Inflammatory macrophage treated with lipopolysaccharide for 1 hour (primary cell): ENCODE data around the gene TET3.
A peak's percentile ranks its signal among the peaks of the same experiment; 100 is the strongest.

Experiments used
- DNase-seq, 2 donors: peaks; one replicate each; pipeline ENCODE4 v3.0.0-alpha.2; 2020 to 2022

Gene TET3

GRCh38 chr2:74007711-74008110 lies 23.0 kb downstream of the TET3 start:
- no peak for DNase-seq

GRCh38 chr2:74008761-74009395 lies 24.2 kb downstream of the TET3 start:
- DNase-seq: no peak

- no peak for DNase-seq
These were observed 24.9 kb downstream of the TET3 start for GRCh38 chr2:74009577-74009976.

GRCh38 chr2:74010087-74010541 lies 25.4 kb downstream of the TET3 start:
- no peak for DNase-seq

GRCh38 chr2:74011246-74011645 lies 26.5 kb downstream of the TET3 start:
- no peak for DNase-seq

- DNase-seq: no peak
These were observed 30.1 kb downstream of the TET3 start for GRCh38 chr2:74014813-74015212.

- no peak for DNase-seq
These were observed 32.5 kb downstream of the TET3 start for GRCh38 chr2:74017223-74017622.

GRCh38 chr2:74019516-74019915 lies 34.8 kb downstream of the TET3 start:
- DNase-seq: no peak

GRCh38 chr2:74020702-74021406 lies 36.1 kb downstream of the TET3 start:
- peak; percentile 88 to 97 for DNase-seq

- DNase-seq: no peak
These were observed 36.7 kb downstream of the TET3 start for GRCh38 chr2:74021407-74021755.

GRCh38 chr2:74024216-74024615 lies 39.5 kb downstream of the TET3 start:
- DNase-seq: no peak

GRCh38 chr2:74025971-74026612 lies 41.4 kb downstream of the TET3 start:
- peak in 1 of 2 donors; percentile 37 for DNase-seq

GRCh38 chr2:74026687-74027241 lies 42.1 kb downstream of the TET3 start:
- peak; percentile 38 to 71 for DNase-seq

GRCh38 chr2:74027496-74027895 lies 42.8 kb downstream of the TET3 start:
- no peak for DNase-seq

- no peak for DNase-seq
These were observed 43.6 kb downstream of the TET3 start for GRCh38 chr2:74028290-74028689.

GRCh38 chr2:74028741-74029140 lies 44.0 kb downstream of the TET3 start:
- no peak for DNase-seq

- DNase-seq: no peak
These were observed 45.1 kb downstream of the TET3 start for GRCh38 chr2:74029714-74030397.

GRCh38 chr2:74031221-74031620 lies 46.5 kb downstream of the TET3 start:
- DNase-seq: peak; percentile 48 to 53

GRCh38 chr2:74031959-74032287 lies 47.2 kb downstream of the TET3 start:
- no peak for DNase-seq

GRCh38 chr2:74033375-74033774 lies 48.7 kb downstream of the TET3 start:
- DNase-seq: no peak
